IMR-90 (cell line): ENCODE measurements around the gene MGAT4C. TPM values are rescaled to one million over a fixed set of nuclear protein-coding genes. Genes with fewer than 3 reads are reported as not detected.

Experiments
- ATAC-seq: fragments of 200-7000 bp; cut with Tn5 transposase; 2 replicates; pipeline ENCODE4 v1.9.1; 2020; ENCODE audit warnings: low read depth, mild to moderate bottlenecking, moderate library complexity
- BruUV-seq: library from RNA; stranded (reverse); fragments of 400-500 nt; replicated peaks from 2 replicates; lab custom pipeline; 2021; lab: Mats Ljungman, UMichigan
- CTCF ChIA-PET: fragments of 300-600 bp; formaldehyde crosslinking; extraction: SDS; loops from one replicate; lab custom pipeline; 2021; ENCODE audit warnings: antibody characterized with exemption; lab: Yijun Ruan, JAX
- POLR2A ChIA-PET: fragments of 300-600 bp; sonication (Branson Sonifier 250); formaldehyde crosslinking; loops from one replicate; lab custom pipeline; 2022; ENCODE audit warnings: antibody characterized with exemption; ENCODE audit not compliant: unreplicated experiment; lab: Charles Lee
- DNase-seq: peaks from one replicate; pipeline ENCODE4 v3.0.0; 2013
- H2AFZ ChIP-seq: replicated peaks from 2 replicates; pipeline ENCODE3; 2013; ENCODE audit warnings: low read length, mild to moderate bottlenecking; ENCODE audit not compliant: poor library complexity
- H2AK5ac ChIP-seq: 2 replicates; pipeline ENCODE4 v1.6.1; 2013; ENCODE audit warnings: low read depth, low read length, inconsistent platforms
- H2AK9ac ChIP-seq: replicated peaks from 2 replicates; pipeline ENCODE3; 2013; ENCODE audit warnings: mild to moderate bottlenecking, low read depth, low read length, moderate library complexity; ENCODE audit not compliant: poor library complexity
- H2BK120ac ChIP-seq: 2 replicates; pipeline ENCODE4 v1.6.1; 2013; ENCODE audit warnings: low read depth, low read length, inconsistent platforms
- H2BK15ac ChIP-seq: 3 replicates; pipeline ENCODE4 v1.6.1; 2013; ENCODE audit warnings: low read depth, low read length, inconsistent platforms
- H2BK20ac ChIP-seq: 2 replicates; pipeline ENCODE4 v1.6.1; 2013; ENCODE audit warnings: low read depth, mild to moderate bottlenecking, inconsistent platforms, low read length, moderate library complexity
- H2BK5ac ChIP-seq: 2 replicates; pipeline ENCODE4 v1.6.1; 2013; ENCODE audit warnings: mild to moderate bottlenecking, low read depth, low read length, inconsistent platforms; ENCODE audit not compliant: poor library complexity, severe bottlenecking
- H3K14ac ChIP-seq: replicated peaks from 2 replicates; pipeline ENCODE4 v1.6.1; 2013; ENCODE audit warnings: low read depth, low read length, inconsistent platforms
- H3K18ac ChIP-seq: 2 replicates; pipeline ENCODE4 v1.6.1; 2013; ENCODE audit warnings: low read depth, low read length, control low read depth
- H3K23ac ChIP-seq: 2 replicates; pipeline ENCODE4 v1.6.1; 2013; ENCODE audit warnings: low read depth, low read length, inconsistent platforms
- H3K27ac ChIP-seq: 2 replicates; pipeline ENCODE4 v1.5.1; 2013; ENCODE audit warnings: mild to moderate bottlenecking, control low read depth, low read length; ENCODE audit not compliant: insufficient read depth
- H3K27me3 ChIP-seq: 2 replicates; pipeline ENCODE4 v1.6.1; 2013; ENCODE audit warnings: low read length; ENCODE audit not compliant: control insufficient read depth, insufficient read depth
- H3K36me3 ChIP-seq: 2 replicates; pipeline ENCODE4 v1.6.1; 2013; ENCODE audit warnings: low read length, mixed read lengths; ENCODE audit not compliant: control insufficient read depth, insufficient read depth
- H3K4ac ChIP-seq: 2 replicates; pipeline ENCODE4 v1.6.1; 2013; ENCODE audit warnings: low read depth, low read length, inconsistent platforms
- H3K4me1 ChIP-seq: 2 replicates; pipeline ENCODE4 v1.6.1; 2013; ENCODE audit warnings: low read length, mixed read lengths; ENCODE audit not compliant: control insufficient read depth, insufficient read depth
- H3K4me2 ChIP-seq: 2 replicates; pipeline ENCODE4 v1.6.1; 2013; ENCODE audit warnings: low read depth, mild to moderate bottlenecking, control low read depth, low read length, moderate library complexity
- H3K4me3 ChIP-seq: 2 replicates; pipeline ENCODE4 v1.5.1; 2013; ENCODE audit warnings: low read depth, mild to moderate bottlenecking, control low read depth, low read length, moderate library complexity; ENCODE audit not compliant: insufficient read depth
- H3K56ac ChIP-seq: 2 replicates; pipeline ENCODE4 v1.6.1; 2013; ENCODE audit warnings: low read length, inconsistent platforms; ENCODE audit not compliant: insufficient read depth; ENCODE audit errors: extremely low read depth
- H3K79me1 ChIP-seq, 2 experiments: 2 replicates each; pipeline ENCODE4 v1.6.1; 2013; ENCODE audit warnings: low read length in 2 of 2, inconsistent platforms in 1 of 2, low read depth in 1 of 2
- H3K9ac ChIP-seq: 2 replicates; pipeline ENCODE4 v1.6.1; 2013; ENCODE audit warnings: low read depth, low read length, control low read depth
- H3K9me1 ChIP-seq: 2 replicates; pipeline ENCODE4 v1.6.1; 2013; ENCODE audit warnings: low read length, inconsistent platforms; ENCODE audit not compliant: insufficient read depth
- H3K9me3 ChIP-seq: 2 replicates; pipeline ENCODE4 v1.6.1; 2013; ENCODE audit warnings: low read length; ENCODE audit not compliant: control insufficient read depth, insufficient read depth
- H4K20me1 ChIP-seq: 2 replicates; pipeline ENCODE4 v1.6.1; 2013; ENCODE audit warnings: low read length, inconsistent platforms; ENCODE audit not compliant: insufficient read depth
- H4K5ac ChIP-seq: 2 replicates; pipeline ENCODE4 v1.6.1; 2013; ENCODE audit warnings: mild to moderate bottlenecking, low read depth, low read length, control low read depth
- H4K8ac ChIP-seq, 2 experiments: 2 replicates each; pipeline ENCODE4 v1.6.1; 2013; ENCODE audit warnings: low read depth in 2 of 2, low read length in 2 of 2, control low read depth in 1 of 2, inconsistent platforms in 1 of 2
- H4K91ac ChIP-seq: 2 replicates; pipeline ENCODE4 v1.6.1; 2013; ENCODE audit warnings: low read depth, low read length, inconsistent platforms; ENCODE audit not compliant: insufficient read depth
- CEBPB ChIP-seq: IDR thresholded peaks from 2 replicates; pipeline ENCODE4 v1.6.1; 2012; ENCODE audit warnings: low read depth, low read length, improper control_type of control experiment
- CTCF ChIP-seq: conservative IDR thresholded peaks from 2 replicates; pipeline ENCODE4 v1.5.1; 2012; ENCODE audit warnings: mild to moderate bottlenecking, low read depth, low read length, improper control_type of control experiment
- MAFK ChIP-seq: IDR thresholded peaks from 2 replicates; pipeline ENCODE4 v1.6.1; 2012; ENCODE audit warnings: low read depth, low read length, improper control_type of control experiment
- MXI1 ChIP-seq: IDR thresholded peaks from 2 replicates; pipeline ENCODE4 v1.6.1; 2012; ENCODE audit warnings: low read depth, mild to moderate bottlenecking, low read length, moderate library complexity, borderline replicate concordance
- NFE2L2 ChIP-seq: fragments of 150-350 bp; IDR thresholded peaks from 2 replicates; pipeline ENCODE4 v1.6.1; 2016; ENCODE audit warnings: low read depth, mild to moderate bottlenecking, low read length
- POLR2A ChIP-seq: IDR thresholded peaks from 2 replicates; pipeline ENCODE4 v1.6.1; 2012; ENCODE audit warnings: mild to moderate bottlenecking, low read depth, low read length
- RAD21 ChIP-seq: IDR thresholded peaks from 2 replicates; pipeline ENCODE4 v1.6.1; 2012; ENCODE audit warnings: low read length, improper control_type of control experiment
- RFX5 ChIP-seq: IDR thresholded peaks from 2 replicates; pipeline ENCODE4 v1.8.0; 2012; ENCODE audit warnings: low read depth, mild to moderate bottlenecking, low read length, moderate library complexity
- SMC3 ChIP-seq: fragments of 150-350 bp; IDR thresholded peaks from 2 replicates; pipeline ENCODE4 v1.6.1; 2016; ENCODE audit warnings: low read depth, mild to moderate bottlenecking, antibody characterized with exemption, low read length, moderate library complexity
- WGBS, 2 experiments: methylation state at CpG; one replicate each; pipeline versions ENCODE4 v1.1.5 to v1.1.7; 2013; ENCODE audit warnings: missing lambda C conversion rate in 2 of 2; ENCODE audit not compliant: insufficient read length in 1 of 2; ENCODE audit errors: extremely low coverage in 2 of 2; 5-methylcytosine and 5-hydroxymethylcytosine counted together
- dilution Hi-C: fragments of 300-500 bp; cut with HindIII; formaldehyde crosslinking; loops from one replicate; pipeline ENCODE4 v1.14.3; 2018; ENCODE audit warnings: low sequenced_read_pairs; ENCODE audit not compliant: unreplicated experiment
- in situ Hi-C: fragments of 300-500 bp; cut with MboI; formaldehyde crosslinking; loops from 3 replicates; pipeline ENCODE4 v1.14.3; 2019; ENCODE audit warnings: low sequenced_read_pairs, inconsistent platforms, mixed read lengths
- intact Hi-C: fragments of 100-400 bp; cut with micrococcal nuclease; formaldehyde crosslinking; loops from 2 replicates; pipeline ENCODE4 v1.10.0; 2022
- polyA plus RNA-seq, 3 experiments: library from polyadenylated mRNA; depleted of rRNA; stranded (reverse); fragments of >200 nt; gene quantifications; 2 replicates each; pipeline ENCODE4 v1.2.3, GENCODE V29; 2012; ENCODE audit warnings: low replicate concordance in 1 of 3
- total RNA-seq: library from RNA; depleted of rRNA; stranded (reverse); fragments of >200 nt; gene quantifications from 2 replicates; pipeline ENCODE4 v1.2.3, GENCODE V29; 2012

The MGAT4C gene
- total and polyA plus RNA-seq, 2 of the 4 experiments (the other 2 are of a cell fraction): not detected

DNA sequence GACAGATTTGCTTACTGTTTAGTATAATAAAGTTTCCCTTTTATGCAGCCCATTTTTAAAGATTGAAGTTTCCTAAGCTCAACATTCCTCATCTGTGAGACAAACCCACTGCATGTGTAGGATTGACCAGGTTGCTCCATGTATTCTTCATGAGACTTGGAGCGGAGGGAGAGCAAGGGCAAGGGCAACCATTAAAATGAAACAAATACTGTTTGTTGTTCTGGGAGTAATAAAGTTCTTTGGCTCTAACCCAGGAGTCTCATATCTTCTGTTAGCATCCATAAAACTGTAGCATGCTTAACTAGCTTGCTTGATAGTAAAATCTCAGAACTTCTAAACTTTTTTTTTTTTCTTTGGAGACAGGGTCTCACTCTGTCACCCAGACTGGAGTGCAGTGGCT is 307.9 kb downstream of the MGAT4C start:
- Histone ChIP-seq H3K14ac (no peak overlapping the region), H3K23ac (no peak overlapping the region), H3K79me1 (no peaks in the 10 kb centered on the region), H3K27me3 (no peaks in the 10 kb centered on the region), H4K5ac (no peak overlapping the region), H4K8ac (no peak overlapping the region), H3K9ac (no peak overlapping the region), H4K91ac (no peak overlapping the region), H2BK20ac (no peak overlapping the region), H3K27ac (no peak overlapping the region), H3K9me3 (no peaks in the 10 kb centered on the region), H3K4ac (no peak overlapping the region), H2AFZ (no peak overlapping the region), H3K36me3 (no peaks in the 10 kb centered on the region), H2AK9ac (no peak overlapping the region), H3K4me3 (no peak overlapping the region), H3K4me1 (no peaks in the 10 kb centered on the region), H3K4me2 (no peak overlapping the region), H2BK15ac (no peak overlapping the region), H3K56ac (no peak overlapping the region), H2BK120ac (no peak overlapping the region), H2BK5ac (no peak overlapping the region), H3K9me1 (no peaks in the 10 kb centered on the region), H2AK5ac (no peak overlapping the region), H4K20me1 (no peaks in the 10 kb centered on the region), H3K18ac (no peak overlapping the region)
- dilution Hi-C loops (no loop called here), in situ Hi-C loops (no loop called here), intact Hi-C loops (no loop called here)
- no TSS peak for BruUV-seq
- no peak for ATAC-seq
- POLR2A ChIA-PET: no interaction called here
- TF ChIP-seq MAFK: no peak
- TF ChIP-seq POLR2A: no peak
- TF ChIP-seq CTCF: no peak
- TF ChIP-seq NFE2L2: no peak
- no peak for TF ChIP-seq RFX5
- no peak for TF ChIP-seq MXI1
- no peak for TF ChIP-seq RAD21
- TF ChIP-seq SMC3: no peak
- TF ChIP-seq CEBPB: no peak
- CTCF ChIA-PET: interaction anchor here (0.6 to 0.8 kb wide), 2 partner anchors 23 to 165 kb away, joined by 3 to 6 read pairs; no protein-coding TSS in a partner anchor
- no peak for DNase-seq
- WGBS, 2 experiments: no CpG with 5 or more reads among the region's 1 CpG
